Activated naive CD4-positive, alpha-beta T cell treated with anti-CD3 and anti-CD28 coated beads, Interleukin-2, amount 50 U/mL, for 72 hours (primary cell): ENCODE results near the gene SCARB2. TPM values are rescaled to one million over a fixed set of nuclear protein-coding genes. Genes with fewer than 3 reads are reported as not detected.

ENCODE experiments used
- ATAC-seq, 2 donors: fragments of 150-1000 bp; cut with Tn5 transposase; 2 replicates each; pipeline ENCODE4 v1.10.0; 2021; ENCODE audit warnings: mild to moderate bottlenecking in 2 of 2, moderate library complexity in 2 of 2
- DNase-seq, 2 donors: peaks; one replicate each; pipeline ENCODE4 v3.0.0; 2021 to 2022; ENCODE audit warnings: low spot score in 2 of 2
- H3K27ac Mint-ChIP-seq, 2 donors: one replicate each; pipeline ENCODE4 v1.8.0; 2022; ENCODE audit warnings: mild to moderate bottlenecking in 2 of 2, mixed read lengths in 2 of 2
- H3K36me3 Mint-ChIP-seq, 2 donors: one replicate each; pipeline ENCODE4 v1.8.0; 2022; ENCODE audit warnings: mixed read lengths in 2 of 2
- H3K9me3 Mint-ChIP-seq, 2 donors: one replicate each; pipeline ENCODE4 v1.8.0; 2022; ENCODE audit warnings: mixed read lengths in 2 of 2
- total RNA-seq, 2 donors: library from RNA; stranded (reverse); gene quantifications; one replicate each; pipeline ENCODE4 v1.2.3, GENCODE V29; 2022

Gene SCARB2
- total RNA-seq, 2 donors from 2014 or later = 2.3 to 6.5 TPM

DNA sequence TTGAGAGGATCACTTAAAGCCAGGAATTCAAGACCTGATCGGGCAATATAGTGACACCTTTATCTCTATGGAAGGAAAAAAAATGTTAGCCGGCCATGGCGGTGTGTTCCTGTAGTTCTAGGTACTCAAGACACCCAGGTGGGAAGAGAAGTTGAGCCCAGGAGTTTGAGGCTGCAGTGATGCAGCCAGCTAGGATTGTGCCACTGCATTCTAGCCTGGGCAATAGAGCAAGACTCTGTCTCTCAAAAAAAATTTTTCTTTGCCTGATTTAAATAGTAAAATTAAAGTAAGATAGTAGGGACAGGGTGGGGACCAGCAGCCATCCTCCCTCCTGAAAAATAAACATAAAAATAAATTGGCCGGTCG is 21.0 kb upstream of the SCARB2 start:
- DNase-seq = no peak
- Mint-ChIP-seq H3K27ac (no peak overlapping the region), H3K9me3 (peaks cover 3 to 10% of the 10 kb centered on the region in 2 donors), H3K36me3 (peaks cover under 1 to 4% of the 10 kb centered on the region in 2 donors)
- no peak for ATAC-seq

DNA sequence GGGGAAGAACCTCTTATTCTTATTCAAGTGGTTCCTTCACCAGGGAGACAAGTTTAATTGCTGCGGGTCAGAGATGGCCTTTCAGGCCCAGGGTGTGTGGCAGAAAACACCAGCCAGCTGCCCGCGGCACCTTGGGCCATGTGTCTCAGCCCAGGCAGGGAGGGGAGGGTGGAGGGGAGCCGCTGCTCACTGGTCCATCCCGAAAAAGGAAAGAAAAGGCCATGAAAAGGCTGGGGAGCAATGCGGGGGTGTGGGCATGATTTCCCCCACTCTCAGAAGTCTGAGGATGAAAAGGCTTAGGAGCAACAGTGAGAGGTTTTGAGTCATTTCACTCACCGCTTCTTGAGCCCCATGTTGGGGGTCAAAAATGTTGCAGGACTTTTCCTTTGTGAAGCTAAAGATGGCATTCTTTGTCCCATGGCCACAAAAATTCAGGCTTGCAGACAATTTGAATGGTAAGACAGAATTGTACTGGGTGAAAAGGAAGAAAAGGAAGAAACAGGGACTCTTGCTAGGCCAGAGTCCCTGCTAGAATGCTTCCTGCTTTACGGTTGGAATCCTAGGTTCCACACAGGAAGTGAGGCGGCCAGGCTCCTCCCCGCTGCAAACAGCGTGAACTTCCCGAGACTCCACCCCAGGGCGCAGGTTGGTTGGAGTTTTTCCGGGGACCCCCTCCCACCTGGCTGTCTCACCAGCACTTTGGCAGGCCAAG is 20.5 kb upstream of the SCARB2 start:
- no peak for ATAC-seq
- Mint-ChIP-seq H3K27ac (no peak overlapping the region), H3K9me3 (peaks cover 8 to 11% of the 10 kb centered on the region in 2 donors), H3K36me3 (peaks cover 6 to 8% of the 10 kb centered on the region in 2 donors)
- DNase-seq = no peak

DNA sequence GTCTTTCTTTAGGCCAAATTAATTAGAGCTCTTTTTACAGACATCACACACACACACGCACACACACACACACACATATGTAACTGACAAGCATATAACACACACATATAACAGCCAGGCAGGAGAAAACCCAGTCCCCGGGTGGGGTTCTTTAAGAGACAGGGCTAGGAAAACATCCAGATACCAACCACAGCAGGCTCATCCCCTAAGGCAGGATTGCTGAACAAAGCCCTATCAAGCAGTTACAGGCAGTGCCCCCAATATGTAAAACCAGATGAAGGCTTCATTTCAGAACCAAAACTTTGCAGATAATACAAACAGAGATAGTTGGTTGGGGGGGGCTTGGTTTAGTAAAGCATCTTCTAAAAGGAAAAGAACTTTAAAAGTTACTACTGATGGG is 19.9 kb upstream of the SCARB2 start:
- H3K27ac Mint-ChIP-seq = no peak overlapping the region
- DNase-seq = no peak
- no peak for ATAC-seq
- peaks cover 11 to 14% of the 10 kb centered on the region in 2 donors for H3K36me3 Mint-ChIP-seq
- peaks cover 11 to 17% of the 10 kb centered on the region in 2 donors for H3K9me3 Mint-ChIP-seq

DNA sequence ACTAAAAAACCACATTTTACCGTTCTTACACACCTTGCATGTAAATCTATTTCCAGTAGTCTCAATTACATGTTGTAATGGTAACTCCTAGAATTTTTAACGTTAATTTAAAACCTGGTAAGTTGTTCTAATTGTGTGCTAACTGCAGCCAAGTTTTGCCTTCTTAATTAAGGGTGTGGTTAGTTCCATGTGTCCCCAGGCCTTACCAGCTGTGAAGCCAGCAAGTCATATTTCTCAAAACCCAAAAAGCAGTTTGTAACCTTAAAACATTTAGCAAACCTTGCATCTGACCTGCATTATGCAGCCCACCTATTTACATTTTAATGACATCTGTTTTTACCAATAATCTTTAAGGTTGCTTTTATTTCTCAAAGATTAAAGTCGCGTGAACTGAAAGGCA is 19.5 kb upstream of the SCARB2 start:
- DNase-seq = no peak
- Mint-ChIP-seq H3K36me3 (peaks cover 11 to 14% of the 10 kb centered on the region in 2 donors), H3K9me3 (peaks cover 11 to 17% of the 10 kb centered on the region in 2 donors), H3K27ac (no peak overlapping the region)
- no peak for ATAC-seq

DNA sequence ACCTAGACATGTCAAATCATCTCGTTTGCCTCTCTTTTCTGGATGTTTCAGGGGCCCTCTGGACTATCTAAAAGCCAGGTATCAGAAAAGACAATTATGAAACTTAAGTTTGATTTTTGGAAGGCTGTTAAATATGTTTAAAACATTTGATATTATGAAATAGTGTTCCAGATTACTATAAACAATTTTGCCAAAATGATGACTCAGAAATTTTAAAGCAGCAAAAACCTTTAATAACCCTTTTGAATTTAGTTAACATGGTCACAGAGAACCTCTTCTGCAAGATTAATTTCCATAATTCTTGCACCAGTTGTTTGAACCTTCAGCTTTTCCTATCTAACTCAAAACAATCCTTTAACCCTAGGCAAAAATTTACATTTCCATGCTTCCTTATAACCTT is 19.1 kb upstream of the SCARB2 start:
- DNase-seq (no peak), ATAC-seq (no peak)
- H3K27ac Mint-ChIP-seq = no peak overlapping the region
- peaks cover 11 to 14% of the 10 kb centered on the region in 2 donors for H3K36me3 Mint-ChIP-seq
- H3K9me3 Mint-ChIP-seq = peaks cover 13 to 17% of the 10 kb centered on the region in 2 donors

DNA sequence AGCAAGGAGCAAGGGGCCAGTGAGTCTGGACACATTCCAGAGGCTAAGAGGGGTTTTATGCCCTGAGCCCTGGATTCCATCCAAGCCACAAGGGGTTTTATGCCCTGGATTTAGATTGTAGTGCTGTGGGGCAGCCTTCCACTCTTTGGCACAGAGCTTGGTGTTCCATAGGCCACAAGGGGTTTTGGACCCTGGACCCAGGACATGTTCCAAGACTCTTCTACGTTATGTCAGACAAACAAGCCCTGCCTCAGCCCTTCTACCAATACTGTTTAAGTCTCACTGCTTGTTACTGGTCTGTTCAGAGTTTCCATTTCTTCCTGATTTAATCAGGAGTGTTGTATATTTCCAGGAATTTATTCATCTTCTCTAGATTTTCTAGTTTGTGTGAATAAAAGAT is 12.8 kb upstream of the SCARB2 start:
- Mint-ChIP-seq H3K27ac (no peak overlapping the region), H3K9me3 (peaks cover 15 to 19% of the 10 kb centered on the region in 2 donors), H3K36me3 (peaks cover 11 to 18% of the 10 kb centered on the region in 2 donors)
- no peak for DNase-seq
- ATAC-seq = no peak

DNA sequence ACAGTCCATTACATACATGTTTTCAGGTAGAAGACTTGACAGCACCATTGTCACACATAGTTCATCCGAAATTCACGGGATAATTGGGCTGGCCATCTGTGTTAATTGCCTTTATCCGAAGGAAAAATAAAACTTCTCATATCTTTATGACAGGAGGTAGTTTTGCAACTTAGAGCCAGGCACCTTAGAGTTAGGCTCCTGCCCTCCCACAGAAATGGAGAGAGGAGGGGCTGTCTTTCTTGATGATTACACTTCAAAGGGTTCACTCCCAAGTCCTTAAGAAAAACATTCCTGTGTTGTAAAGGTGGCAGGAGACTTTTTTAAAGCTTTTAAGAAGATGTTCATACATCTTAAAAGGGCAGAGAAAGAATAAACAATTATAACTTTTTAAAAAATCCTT is 10.5 kb upstream of the SCARB2 start:
- Mint-ChIP-seq H3K36me3 (peaks cover 6 to 11% of the 10 kb centered on the region in 2 donors), H3K9me3 (peaks cover 11 to 14% of the 10 kb centered on the region in 2 donors), H3K27ac (no peak overlapping the region)
- no peak for DNase-seq
- no peak for ATAC-seq

DNA sequence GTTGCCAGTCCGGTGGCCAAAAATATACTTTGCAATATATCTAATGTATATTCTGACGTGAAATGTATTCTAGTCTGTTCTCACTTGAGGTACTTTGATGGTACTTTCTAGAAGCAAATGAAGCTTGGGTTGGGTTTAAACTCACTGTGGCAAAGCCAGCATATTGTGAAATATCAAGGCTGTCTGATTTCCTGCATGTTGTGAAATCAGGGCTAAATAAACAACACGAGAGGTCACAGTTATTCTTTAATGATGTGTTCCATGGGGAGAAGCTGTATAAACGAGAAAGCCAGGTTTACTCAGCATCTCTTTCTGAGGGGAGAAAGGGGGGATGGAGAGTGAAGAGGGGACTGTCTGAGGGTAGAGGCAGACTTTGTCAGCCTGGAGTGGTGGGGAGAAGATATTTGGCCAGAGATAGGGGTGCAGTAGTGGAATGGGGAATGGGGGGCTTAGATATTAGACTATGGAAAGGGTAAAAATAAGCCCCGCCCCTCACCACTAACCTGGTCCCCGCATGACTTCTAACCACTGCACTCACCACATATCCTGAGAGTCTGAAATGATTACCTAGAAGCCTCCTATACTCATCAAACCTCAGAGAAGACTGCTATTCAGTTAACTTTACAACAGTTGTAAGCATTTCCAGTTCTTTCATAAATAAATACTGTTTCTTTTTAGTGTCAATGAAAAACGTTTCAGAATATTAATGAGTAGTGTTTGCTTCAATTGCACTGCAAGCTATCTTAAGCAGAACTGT is 5.9 kb upstream of the SCARB2 start:
- DNase-seq (no peak), ATAC-seq (no peak)
- H3K9me3 Mint-ChIP-seq = no peaks in the 10 kb centered on the region

DNA sequence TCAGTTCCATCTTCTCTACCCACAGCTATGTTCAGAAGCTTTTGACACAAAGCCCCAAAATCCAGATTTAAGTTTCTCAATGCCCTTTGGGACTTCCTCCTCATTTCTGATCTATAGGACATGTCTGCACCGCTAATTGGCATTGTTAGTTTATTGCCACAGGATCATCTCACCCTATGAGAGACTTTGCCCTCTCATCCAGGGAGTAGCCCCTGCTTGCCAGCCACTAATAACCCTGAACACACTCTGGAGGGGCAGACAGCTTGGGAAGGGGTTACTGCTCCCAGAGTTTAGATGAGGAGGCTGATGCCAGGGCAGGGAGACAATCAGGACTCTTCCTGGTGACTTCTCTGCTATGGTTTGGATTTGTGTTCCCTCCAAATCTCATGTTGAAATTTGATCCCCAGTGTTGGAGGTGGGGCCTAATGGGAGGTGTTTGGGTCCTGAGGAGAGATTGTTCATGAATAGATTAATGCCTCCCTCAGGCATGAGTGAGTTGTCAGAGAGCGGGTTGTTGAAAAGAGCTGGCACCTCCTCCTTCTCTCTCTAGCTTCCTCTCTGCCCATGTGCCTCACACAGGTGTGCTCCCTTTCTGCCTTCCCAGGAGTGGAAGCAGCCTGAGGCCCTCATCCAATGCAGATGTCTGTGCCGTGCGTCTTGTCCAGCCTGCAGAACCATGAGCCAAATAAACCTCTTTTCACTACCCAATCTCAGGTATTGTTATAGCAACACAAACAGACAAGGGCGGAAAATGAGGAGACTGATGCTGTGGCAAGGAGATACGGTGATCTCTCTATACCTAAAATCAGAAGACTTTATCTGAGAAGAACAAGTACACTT is 3.6 kb upstream of the SCARB2 start:
- ATAC-seq (no peak), DNase-seq (no peak)
- Mint-ChIP-seq H3K27ac (no peak overlapping the region), H3K9me3 (no peaks in the 10 kb centered on the region), H3K36me3 (peaks cover 0 to 4% of the 10 kb centered on the region in 2 donors)

More for the DNA sequence above, 5.9 kb upstream of the SCARB2 start:
- Mint-ChIP-seq H3K27ac (no peak overlapping the region), H3K36me3 (no peaks in the 10 kb centered on the region)

DNA sequence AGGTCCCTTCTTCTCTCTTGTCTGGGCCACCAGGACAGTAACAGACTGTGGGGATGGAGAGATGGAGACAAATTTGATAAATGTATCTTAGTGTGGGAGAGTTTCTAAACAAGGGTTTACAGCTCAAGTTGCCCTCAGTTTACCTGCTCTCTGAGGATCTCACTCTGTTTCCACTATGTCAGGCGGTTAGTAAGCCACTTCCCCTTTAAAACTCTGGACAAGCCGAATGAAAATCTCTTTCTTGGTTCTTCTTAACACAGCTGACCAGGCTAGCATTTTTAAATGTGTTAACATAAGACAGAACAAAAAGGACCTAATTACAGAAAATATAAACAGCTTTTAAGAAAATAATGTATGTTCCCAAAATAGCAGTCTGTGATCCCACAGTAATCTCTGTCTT is 2.9 kb upstream of the SCARB2 start:
- no peak overlapping the region for H3K27ac Mint-ChIP-seq
- no peaks in the 10 kb centered on the region for H3K9me3 Mint-ChIP-seq
- no peak for DNase-seq
- ATAC-seq = no peak
- H3K36me3 Mint-ChIP-seq = peaks cover 0 to 4% of the 10 kb centered on the region in 2 donors

DNA sequence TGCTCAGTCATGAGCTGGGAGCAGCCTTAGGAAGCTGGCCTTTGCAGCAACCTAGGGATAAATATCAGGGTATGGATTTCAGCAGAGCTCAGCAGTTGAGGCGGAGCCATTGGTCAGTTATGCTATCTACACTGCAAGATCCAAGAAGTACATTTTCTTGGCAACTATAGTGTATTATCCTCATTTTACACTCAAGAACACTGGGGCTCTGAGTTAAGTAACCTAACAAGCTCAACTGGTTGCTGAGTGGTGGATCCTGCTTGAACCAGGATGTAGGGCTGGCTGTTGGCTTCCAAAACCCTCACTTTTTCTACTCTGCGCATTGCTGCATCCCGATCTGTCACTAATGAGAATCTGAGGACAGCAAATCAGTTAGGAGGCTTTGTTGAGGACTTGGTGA is 1.5 kb upstream of the SCARB2 start:
- DNase-seq (no peak), ATAC-seq (no peak)
- peaks cover 0 to 4% of the 10 kb centered on the region in 2 donors for H3K36me3 Mint-ChIP-seq
- H3K27ac Mint-ChIP-seq = no peak overlapping the region
- H3K9me3 Mint-ChIP-seq = no peaks in the 10 kb centered on the region

DNA sequence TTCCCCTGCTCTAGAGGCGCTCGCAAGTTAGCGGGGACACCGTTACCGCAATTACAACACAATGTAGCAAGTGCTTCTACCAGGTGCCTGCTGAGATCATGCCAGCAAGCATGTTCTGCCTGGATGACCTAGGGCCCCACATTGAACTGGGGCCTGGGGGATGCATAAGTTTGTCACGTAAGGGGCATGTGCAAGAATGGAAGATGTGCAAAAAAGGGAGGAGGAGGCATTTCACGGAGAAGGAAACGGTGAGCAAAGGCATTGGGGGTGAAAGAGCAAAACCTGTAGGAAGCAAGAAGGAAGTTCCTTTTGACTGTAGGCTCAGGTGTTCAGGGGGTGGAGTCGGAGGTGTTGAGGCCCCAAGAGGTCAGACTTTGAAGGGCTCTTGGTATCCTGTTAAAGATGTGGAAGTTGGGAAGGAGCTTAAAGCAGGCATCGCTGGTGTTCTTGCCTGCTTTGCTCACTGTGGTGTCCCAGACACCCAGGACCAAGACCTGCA is 602 bp upstream of the SCARB2 start:
- peak in 1 of 2 donors; percentile 16 for ATAC-seq
- Mint-ChIP-seq H3K27ac (peak overlapping the region; percentile 74 to 82), H3K9me3 (no peaks in the 10 kb centered on the region), H3K36me3 (peaks cover 0 to 4% of the 10 kb centered on the region in 2 donors)
- no peak for DNase-seq

DNA sequence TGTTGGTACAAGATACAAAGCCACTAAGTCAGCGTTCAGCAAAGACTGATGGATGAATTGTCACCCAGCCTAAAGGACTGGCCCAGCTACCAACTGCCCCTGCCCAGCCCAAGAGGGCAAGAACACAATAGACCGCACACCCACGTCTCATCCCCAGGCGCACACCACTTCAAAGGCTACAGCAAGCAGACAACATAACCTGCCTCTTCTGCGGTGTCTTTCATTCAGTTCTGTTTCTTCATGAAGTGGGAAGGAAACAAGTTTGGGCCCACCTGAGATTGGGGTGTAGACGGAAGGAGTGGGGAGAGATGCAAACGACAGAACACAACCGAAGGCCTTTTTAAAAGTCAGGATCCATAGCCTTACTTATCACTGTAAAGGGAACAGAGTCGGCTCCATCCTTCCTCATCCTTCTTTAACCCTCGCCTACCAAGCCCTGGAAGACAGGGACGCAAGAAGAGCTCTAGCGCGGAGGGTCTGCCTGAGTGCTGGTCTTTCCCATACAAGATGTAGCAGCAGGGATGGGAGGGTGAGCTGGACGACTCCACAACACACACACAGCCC is 691 bp downstream of the SCARB2 start:
- peak; percentile 26 to 37 for ATAC-seq
- DNase-seq = peak; percentile 42 to 64
- peak overlapping the region; percentile 19 to 29 for H3K27ac Mint-ChIP-seq

DNA sequence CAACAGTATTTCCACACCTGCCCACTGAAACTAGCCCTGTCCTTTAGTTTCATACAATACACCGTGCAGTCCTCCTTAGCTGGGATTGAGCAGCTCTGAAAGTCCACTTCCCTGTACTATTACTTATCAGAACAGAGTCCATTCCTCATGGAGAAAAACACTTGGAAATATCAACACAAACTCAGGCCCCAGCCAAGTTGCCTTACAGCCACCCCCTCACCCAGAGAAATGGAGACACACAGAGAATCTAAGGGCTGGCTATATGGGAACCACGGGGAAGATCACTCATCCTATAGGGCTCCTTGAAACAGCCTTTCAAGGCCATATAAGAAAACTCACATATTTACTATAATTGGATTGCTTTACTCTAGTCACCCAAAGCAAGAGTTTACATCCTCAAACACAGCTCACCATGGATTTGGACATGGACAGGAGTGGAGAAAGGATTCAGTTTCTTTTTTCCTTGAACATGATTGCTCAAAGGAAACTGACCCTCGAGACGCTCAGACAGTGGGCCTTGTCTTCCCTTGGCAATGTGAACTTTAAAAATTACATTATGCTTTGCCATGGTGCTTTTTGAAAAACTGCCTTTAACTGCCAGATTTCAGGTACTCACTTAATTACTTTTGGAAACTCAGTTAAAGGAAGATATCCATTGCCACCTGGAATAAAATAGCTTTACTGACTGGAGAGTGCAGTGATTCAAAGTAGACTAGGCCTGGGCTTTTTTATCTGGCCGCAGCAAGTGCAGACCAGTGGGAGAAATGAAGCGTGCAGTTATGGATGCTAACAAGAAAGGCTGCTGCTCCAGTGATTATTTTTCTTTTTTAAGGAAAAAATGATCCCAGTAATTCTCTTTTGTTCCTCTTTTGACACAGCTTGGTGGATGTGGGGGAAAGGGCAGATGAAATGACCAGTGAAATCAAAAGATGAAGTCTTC is 1.6 kb downstream of the SCARB2 start:
- peaks cover 0 to 4% of the 10 kb centered on the region in 2 donors for H3K36me3 Mint-ChIP-seq

More for the DNA sequence above, 691 bp downstream of the SCARB2 start:
- Mint-ChIP-seq H3K36me3 (peaks cover 0 to 4% of the 10 kb centered on the region in 2 donors), H3K9me3 (no peaks in the 10 kb centered on the region)

DNA sequence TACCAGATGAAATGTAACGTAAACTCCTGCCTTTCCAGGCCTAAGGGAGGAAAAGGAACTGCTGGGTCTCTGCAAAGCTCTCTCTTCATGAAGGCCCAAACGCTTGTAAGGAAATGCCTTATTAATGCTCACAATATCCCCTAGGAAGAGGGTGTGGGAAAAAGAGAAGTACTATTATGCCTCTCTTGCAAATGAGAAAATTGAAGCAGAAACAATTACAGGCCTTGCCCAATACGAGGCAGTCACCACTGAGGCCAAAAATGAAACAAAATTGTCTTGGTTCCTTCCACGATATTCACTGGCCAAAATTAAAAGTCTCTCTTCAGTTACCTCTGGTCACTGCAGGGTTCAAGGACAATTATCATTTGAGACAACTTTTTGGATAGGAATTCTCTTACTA is 3.2 kb downstream of the SCARB2 start:
- ATAC-seq (no peak), DNase-seq (no peak)
- H3K9me3 Mint-ChIP-seq = no peaks in the 10 kb centered on the region
- H3K27ac Mint-ChIP-seq = no peak overlapping the region
- H3K36me3 Mint-ChIP-seq = peaks cover 0 to 4% of the 10 kb centered on the region in 2 donors

More for the DNA sequence above, 1.6 kb downstream of the SCARB2 start:
- no peak overlapping the region for H3K27ac Mint-ChIP-seq
- ATAC-seq = no peak
- H3K9me3 Mint-ChIP-seq = no peaks in the 10 kb centered on the region
- DNase-seq = no peak
